ENCODE measurements around the gene UFC1.

DNA sequence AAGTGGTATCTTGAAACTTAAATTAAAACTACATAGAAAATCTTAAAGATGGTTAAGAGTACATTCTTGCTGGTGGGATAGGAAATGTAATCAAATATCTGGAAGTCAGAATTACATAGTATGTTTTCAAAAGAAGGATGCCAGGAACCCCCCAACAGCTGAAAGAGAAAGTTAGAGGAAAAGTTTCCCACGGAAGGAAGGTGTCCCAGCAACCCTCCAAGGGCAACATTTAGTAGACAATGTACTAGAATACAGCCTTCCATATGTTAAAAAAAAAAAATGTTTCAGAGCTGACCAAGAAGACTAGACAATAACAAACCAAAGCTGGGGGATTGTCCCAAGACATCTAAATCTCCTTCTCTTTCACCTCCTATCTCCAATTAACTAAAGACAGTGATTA, 23.5 kb upstream of the UFC1 start:
- no peak for TF ChIP-seq CTCF (IDR thresholded peaks at IDR 0.05)
- no peak for TF ChIP-seq POLR2A (IDR thresholded peaks at IDR 0.05)
